HepG2 (cell line): ENCODE results near the gene PPP4R1. TPM values are rescaled to one million over a fixed set of nuclear protein-coding genes. Genes with fewer than 3 reads are reported as not detected.

Source experiments
- BORCS8-MEF2B ChIP-seq: sonication (generic); formaldehyde crosslinking; IDR thresholded peaks from 2 replicates; pipeline ENCODE4 v1.8.0; 2022; ENCODE audit warnings: mild to moderate bottlenecking, missing genetic modification reagents
- BRCA1 ChIP-seq: sonication (generic); formaldehyde crosslinking; IDR thresholded peaks from 2 replicates; pipeline ENCODE4 v1.4.0; 2020; ENCODE audit warnings: missing genetic modification reagents
- CEBPB ChIP-seq: IDR thresholded peaks from 2 replicates; pipeline ENCODE4 v1.6.1; 2011; ENCODE audit warnings: low read depth, low read length, improper control_type of control experiment, borderline replicate concordance
- HOMEZ ChIP-seq: IDR thresholded peaks from 2 replicates; pipeline ENCODE4 v1.6.1; 2016; ENCODE audit warnings: low read depth
- MED1 ChIP-seq: sonication (generic); formaldehyde crosslinking; IDR thresholded peaks from 2 replicates; pipeline ENCODE4 v1.4.0; 2020; ENCODE audit warnings: missing genetic modification reagents
- PHF5A ChIP-seq: IDR thresholded peaks from one replicate; pipeline ENCODE4 v1.6.1; 2018; ENCODE audit warnings: low read depth, missing genetic modification reagents; ENCODE audit not compliant: unreplicated experiment
- SRSF4 ChIP-seq: fragments of 200-400 bp; formaldehyde crosslinking; IDR thresholded peaks from one replicate; pipeline ENCODE4 v1.6.1; 2018; ENCODE audit warnings: mild to moderate bottlenecking, low read depth, low read length, moderate library complexity; ENCODE audit not compliant: poor library complexity, severe bottlenecking
- TCF7 ChIP-seq: sonication (generic); IDR thresholded peaks from 2 replicates; pipeline ENCODE4 v1.6.1; 2016; ENCODE audit warnings: antibody characterized with exemption, low read depth
- ZBTB49 ChIP-seq: sonication (generic); formaldehyde crosslinking; IDR thresholded peaks from 2 replicates; pipeline ENCODE4 v1.4.0; 2020; ENCODE audit warnings: missing genetic modification reagents, borderline replicate concordance
- ZC3H13 ChIP-seq: sonication (generic); formaldehyde crosslinking; IDR thresholded peaks from 2 replicates; pipeline ENCODE4 v1.8.1; 2023; ENCODE audit warnings: mild to moderate bottlenecking, missing genetic modification reagents, moderate library complexity
- ZFX ChIP-seq: sonication (generic); formaldehyde crosslinking; IDR thresholded peaks from 2 replicates; pipeline ENCODE4 v1.4.0; 2020; ENCODE audit warnings: mild to moderate bottlenecking, low read depth, missing genetic modification reagents, moderate library complexity
- ZFY ChIP-seq: sonication (generic); formaldehyde crosslinking; IDR thresholded peaks from 2 replicates; pipeline ENCODE4 v1.4.0; 2020; ENCODE audit warnings: missing genetic modification reagents
- ZMAT3 ChIP-seq: sonication (generic); formaldehyde crosslinking; conservative IDR thresholded peaks from 2 replicates; pipeline ENCODE4 v1.7.0; 2021; ENCODE audit warnings: missing genetic modification reagents
- ZNF563 ChIP-seq: sonication (generic); formaldehyde crosslinking; IDR thresholded peaks from 2 replicates; pipeline ENCODE4 v1.8.0; 2022; ENCODE audit warnings: mild to moderate bottlenecking, moderate library complexity, missing genetic modification reagents
- ZNF724P ChIP-seq: sonication (generic); formaldehyde crosslinking; IDR thresholded peaks from 2 replicates; pipeline ENCODE4 v1.8.0; 2022; ENCODE audit warnings: missing genetic modification reagents, borderline replicate concordance
- polyA plus RNA-seq, 8 experiments: library from polyadenylated mRNA; depleted of rRNA in 3 of 8; stranded (reverse) in 7 of 8; unstranded in 1 of 8; fragments of >200 nt; fragmentation: Illumina TruSeq in 4 of 8; extraction: Trizol in 4 of 8; gene quantifications; 2 replicates each; pipeline versions ENCODE4 v1.2.1 to v1.2.3, GENCODE V29; 2011 to 2016; ENCODE audit warnings: low read depth in 4 of 8, missing spikeins in 1 of 8, mixed read lengths in 1 of 8; ENCODE audit not compliant: insufficient read depth in 1 of 8
- total RNA-seq, 5 experiments: library from RNA; depleted of rRNA; stranded (reverse); fragments of >200 nt; fragmentation: Illumina TruSeq; extraction: Trizol; gene quantifications; 2 replicates each; pipeline ENCODE4 v1.2.3, GENCODE V29; 2016; ENCODE audit warnings: low read depth in 1 of 5
- TF ChIP-seq, protein P1 (sequence below): IDR thresholded peaks from 2 replicates; pipeline ENCODE4 v1.6.1; 2016; ENCODE audit warnings: low read depth, borderline replicate concordance
- TF ChIP-seq, protein P2 (sequence below): sonication (generic); formaldehyde crosslinking; IDR thresholded peaks from 2 replicates; pipeline ENCODE4 v1.8.1; 2022; ENCODE audit warnings: mild to moderate bottlenecking, missing genetic modification reagents
- TF ChIP-seq, protein P3 (sequence below), 2 experiments: sonication (generic) in 1 of 2; formaldehyde crosslinking in 1 of 2; IDR thresholded peaks; 2 replicates each; pipeline versions ENCODE4 v1.4.0 to v1.6.1; 2016 to 2020; ENCODE audit warnings: borderline replicate concordance in 1 of 2, low read depth in 1 of 2, mild to moderate bottlenecking in 1 of 2, missing genetic modification reagents in 1 of 2

The PPP4R1 gene
- total and polyA plus RNA-seq, 2 of the 13 experiments (the other 11 are each of a cell fraction or from before 2014, with no cell fraction given): 66.5 to 72.4 TPM

GRCh38 chr18:9575558-9575957 is 38.8 kb downstream of the PPP4R1 start (continued):
- no peak for TF ChIP-seq TCF7
- TF ChIP-seq ZNF563: no peak
- TF ChIP-seq, protein P1, sequence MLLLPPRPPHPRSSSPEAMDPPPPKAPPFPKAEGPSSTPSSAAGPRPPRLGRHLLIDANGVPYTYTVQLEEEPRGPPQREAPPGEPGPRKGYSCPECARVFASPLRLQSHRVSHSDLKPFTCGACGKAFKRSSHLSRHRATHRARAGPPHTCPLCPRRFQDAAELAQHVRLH: no peak
- TF ChIP-seq ZFY (CRISPR knock-in tag): no peak
- no peak; the same call in 1 of the 2 replicates for TF ChIP-seq ZFX (CRISPR knock-in tag)
- peak; percentile 71 for TF ChIP-seq PHF5A (CRISPR knock-in tag)
- no peak for TF ChIP-seq ZC3H13 (CRISPR knock-in tag)
- TF ChIP-seq SRSF4: no peak
- no peak for TF ChIP-seq ZMAT3
- no peak for TF ChIP-seq ZNF724P
- TF ChIP-seq MED1 (CRISPR knock-in tag): peak; percentile 71
- TF ChIP-seq CEBPB: peak; percentile 47; the same call in 1 of the 2 replicates
- TF ChIP-seq ZBTB49 (CRISPR knock-in tag): no peak
- TF ChIP-seq, protein P2, sequence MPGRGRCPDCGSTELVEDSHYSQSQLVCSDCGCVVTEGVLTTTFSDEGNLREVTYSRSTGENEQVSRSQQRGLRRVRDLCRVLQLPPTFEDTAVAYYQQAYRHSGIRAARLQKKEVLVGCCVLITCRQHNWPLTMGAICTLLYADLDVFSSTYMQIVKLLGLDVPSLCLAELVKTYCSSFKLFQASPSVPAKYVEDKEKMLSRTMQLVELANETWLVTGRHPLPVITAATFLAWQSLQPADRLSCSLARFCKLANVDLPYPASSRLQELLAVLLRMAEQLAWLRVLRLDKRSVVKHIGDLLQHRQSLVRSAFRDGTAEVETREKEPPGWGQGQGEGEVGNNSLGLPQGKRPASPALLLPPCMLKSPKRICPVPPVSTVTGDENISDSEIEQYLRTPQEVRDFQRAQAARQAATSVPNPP (CRISPR knock-in tag): no peak
- peak; percentile 50; the same call in 1 of the 2 replicates for TF ChIP-seq HOMEZ
- TF ChIP-seq BORCS8-MEF2B (CRISPR knock-in tag): no peak
- no peak for TF ChIP-seq BRCA1 (CRISPR knock-in tag)
- TF ChIP-seq, protein P3, sequence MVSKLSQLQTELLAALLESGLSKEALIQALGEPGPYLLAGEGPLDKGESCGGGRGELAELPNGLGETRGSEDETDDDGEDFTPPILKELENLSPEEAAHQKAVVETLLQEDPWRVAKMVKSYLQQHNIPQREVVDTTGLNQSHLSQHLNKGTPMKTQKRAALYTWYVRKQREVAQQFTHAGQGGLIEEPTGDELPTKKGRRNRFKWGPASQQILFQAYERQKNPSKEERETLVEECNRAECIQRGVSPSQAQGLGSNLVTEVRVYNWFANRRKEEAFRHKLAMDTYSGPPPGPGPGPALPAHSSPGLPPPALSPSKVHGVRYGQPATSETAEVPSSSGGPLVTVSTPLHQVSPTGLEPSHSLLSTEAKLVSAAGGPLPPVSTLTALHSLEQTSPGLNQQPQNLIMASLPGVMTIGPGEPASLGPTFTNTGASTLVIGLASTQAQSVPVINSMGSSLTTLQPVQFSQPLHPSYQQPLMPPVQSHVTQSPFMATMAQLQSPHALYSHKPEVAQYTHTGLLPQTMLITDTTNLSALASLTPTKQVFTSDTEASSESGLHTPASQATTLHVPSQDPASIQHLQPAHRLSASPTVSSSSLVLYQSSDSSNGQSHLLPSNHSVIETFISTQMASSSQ (IDR thresholded peaks at IDR 0.05; ENCODE audit: low read depth): no peak
- TF ChIP-seq, protein P3 (CRISPR knock-in tag; IDR thresholded peaks at IDR 0.05; ENCODE audit: borderline replicate concordance): no peak
